ENCODE data around the gene CRTAP.
"Not testable (repeated sequence)": the region's sequence is repeated elsewhere in the genome, so short reads cannot be mapped to it uniquely, and the experiment has no call there.

The CRTAP gene

DNA sequence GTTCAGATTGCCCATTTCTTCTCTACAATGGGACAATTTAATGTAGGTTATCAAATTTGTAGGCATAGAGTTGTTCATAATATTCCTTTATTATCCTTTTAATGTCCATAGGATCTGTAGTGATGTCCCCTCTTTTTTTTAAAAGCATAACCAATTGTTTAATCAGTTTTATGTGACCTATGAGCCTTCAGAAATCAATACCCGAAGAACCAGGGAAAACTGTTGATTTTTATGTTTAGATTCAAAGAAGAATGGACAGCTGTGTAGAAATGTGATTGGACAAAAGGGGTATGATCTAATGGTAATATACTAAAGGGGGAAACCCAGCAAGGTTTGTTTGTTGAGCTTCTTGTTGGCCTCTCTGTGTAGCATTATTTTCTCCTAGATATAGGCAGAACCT lies 65.3 kb downstream of the CRTAP start:
- Histone ChIP-seq H3K27me3 (replicated peaks; ENCODE audit: control insufficient read depth, insufficient read depth, low read length) (no peaks in the 10 kb centered on the region), H3K4me3 (replicated peaks; ENCODE audit: low read depth, low read length) (no peak overlapping the region), H3K36me3 (ENCODE audit: control insufficient read depth, insufficient read depth, low read length) (no peaks in the 10 kb centered on the region)
- DNase-seq (ENCODE audit: extremely low read depth, insufficient read length), result no peak
- TF ChIP-seq, protein P1, sequence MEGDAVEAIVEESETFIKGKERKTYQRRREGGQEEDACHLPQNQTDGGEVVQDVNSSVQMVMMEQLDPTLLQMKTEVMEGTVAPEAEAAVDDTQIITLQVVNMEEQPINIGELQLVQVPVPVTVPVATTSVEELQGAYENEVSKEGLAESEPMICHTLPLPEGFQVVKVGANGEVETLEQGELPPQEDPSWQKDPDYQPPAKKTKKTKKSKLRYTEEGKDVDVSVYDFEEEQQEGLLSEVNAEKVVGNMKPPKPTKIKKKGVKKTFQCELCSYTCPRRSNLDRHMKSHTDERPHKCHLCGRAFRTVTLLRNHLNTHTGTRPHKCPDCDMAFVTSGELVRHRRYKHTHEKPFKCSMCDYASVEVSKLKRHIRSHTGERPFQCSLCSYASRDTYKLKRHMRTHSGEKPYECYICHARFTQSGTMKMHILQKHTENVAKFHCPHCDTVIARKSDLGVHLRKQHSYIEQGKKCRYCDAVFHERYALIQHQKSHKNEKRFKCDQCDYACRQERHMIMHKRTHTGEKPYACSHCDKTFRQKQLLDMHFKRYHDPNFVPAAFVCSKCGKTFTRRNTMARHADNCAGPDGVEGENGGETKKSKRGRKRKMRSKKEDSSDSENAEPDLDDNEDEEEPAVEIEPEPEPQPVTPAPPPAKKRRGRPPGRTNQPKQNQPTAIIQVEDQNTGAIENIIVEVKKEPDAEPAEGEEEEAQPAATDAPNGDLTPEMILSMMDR (IDR thresholded peaks at IDR 0.05; ENCODE audit: insufficient read depth, low read length, poor library complexity, severe bottlenecking), result no peak

DNA sequence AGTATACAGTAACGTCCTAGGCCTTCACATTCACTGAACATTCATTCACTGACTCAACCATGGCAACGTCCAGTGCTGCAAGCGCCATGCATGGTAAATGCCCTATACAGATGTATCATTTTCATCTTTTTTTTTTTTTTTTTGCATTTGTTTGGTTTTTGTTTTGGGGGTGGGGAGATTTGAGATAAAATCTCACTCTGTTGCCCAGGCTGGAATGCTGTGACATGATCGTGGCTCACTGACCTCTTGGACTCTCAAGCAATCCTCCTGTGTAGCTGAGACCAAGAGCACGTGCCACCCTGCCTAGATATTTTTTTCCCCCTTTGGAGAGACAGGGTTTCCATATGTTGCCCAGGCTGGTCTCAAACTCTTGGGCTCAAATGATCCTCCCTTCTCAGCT lies 67.4 kb downstream of the CRTAP start:
- H3K36me3 ChIP-seq (ENCODE audit: control insufficient read depth, insufficient read depth, low read length), result no peaks in the 10 kb centered on the region
- TF ChIP-seq, protein P1 (IDR thresholded peaks at IDR 0.05; ENCODE audit: insufficient read depth, low read length, poor library complexity, severe bottlenecking), result no peak
- no peak for DNase-seq (ENCODE audit: extremely low read depth, insufficient read length)
- no peak overlapping the region for H3K4me3 ChIP-seq (replicated peaks; ENCODE audit: low read depth, low read length)
- H3K27me3 ChIP-seq (replicated peaks; ENCODE audit: control insufficient read depth, insufficient read depth, low read length), result no peaks in the 10 kb centered on the region

DNA sequence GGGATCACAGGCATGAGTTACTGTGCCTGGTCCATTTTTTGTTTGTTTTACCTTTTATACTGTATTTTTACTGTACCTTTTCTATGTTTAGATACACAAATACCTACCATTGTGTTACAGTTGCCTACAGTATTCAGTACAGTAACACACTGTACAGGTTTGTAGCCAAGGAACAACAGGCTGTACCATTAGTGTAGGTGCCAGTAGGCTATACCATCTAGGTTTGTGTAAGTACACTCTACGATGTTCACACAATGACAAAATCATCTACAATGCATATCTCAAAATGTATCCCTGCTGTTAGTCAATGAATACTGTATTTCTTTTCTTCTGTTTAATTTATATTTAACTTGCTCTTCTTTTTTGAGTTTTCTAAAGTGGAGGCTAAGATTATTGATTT lies 67.8 kb downstream of the CRTAP start:
- not testable (repeated sequence) for H3K27me3 ChIP-seq (replicated peaks; ENCODE audit: control insufficient read depth, insufficient read depth, low read length); DNase-seq (ENCODE audit: extremely low read depth, insufficient read length); H3K4me3 ChIP-seq (replicated peaks; ENCODE audit: low read depth, low read length); H3K36me3 ChIP-seq (ENCODE audit: control insufficient read depth, insufficient read depth, low read length)

DNA sequence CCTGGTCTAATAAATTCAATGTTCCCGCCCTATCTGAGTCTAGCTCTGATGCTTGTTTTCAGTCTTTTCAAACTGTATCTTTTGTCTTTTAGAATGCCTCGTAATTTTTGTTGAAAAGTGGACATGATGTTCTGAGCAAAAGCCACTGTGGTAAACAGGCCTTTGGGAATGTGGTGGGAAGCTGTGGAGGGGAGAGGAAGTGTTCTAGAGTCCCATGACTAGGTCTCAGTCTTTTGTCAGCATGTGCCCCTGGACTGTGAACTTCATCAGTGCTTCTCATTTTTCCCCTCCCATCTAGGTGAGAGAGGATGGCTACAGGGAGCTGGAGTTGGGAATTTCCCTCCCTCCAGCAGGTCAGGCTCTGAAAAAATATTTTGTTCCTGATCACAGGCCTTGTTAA lies 71.0 kb downstream of the CRTAP start:
- DNase-seq (ENCODE audit: extremely low read depth, insufficient read length), result no peak

DNA sequence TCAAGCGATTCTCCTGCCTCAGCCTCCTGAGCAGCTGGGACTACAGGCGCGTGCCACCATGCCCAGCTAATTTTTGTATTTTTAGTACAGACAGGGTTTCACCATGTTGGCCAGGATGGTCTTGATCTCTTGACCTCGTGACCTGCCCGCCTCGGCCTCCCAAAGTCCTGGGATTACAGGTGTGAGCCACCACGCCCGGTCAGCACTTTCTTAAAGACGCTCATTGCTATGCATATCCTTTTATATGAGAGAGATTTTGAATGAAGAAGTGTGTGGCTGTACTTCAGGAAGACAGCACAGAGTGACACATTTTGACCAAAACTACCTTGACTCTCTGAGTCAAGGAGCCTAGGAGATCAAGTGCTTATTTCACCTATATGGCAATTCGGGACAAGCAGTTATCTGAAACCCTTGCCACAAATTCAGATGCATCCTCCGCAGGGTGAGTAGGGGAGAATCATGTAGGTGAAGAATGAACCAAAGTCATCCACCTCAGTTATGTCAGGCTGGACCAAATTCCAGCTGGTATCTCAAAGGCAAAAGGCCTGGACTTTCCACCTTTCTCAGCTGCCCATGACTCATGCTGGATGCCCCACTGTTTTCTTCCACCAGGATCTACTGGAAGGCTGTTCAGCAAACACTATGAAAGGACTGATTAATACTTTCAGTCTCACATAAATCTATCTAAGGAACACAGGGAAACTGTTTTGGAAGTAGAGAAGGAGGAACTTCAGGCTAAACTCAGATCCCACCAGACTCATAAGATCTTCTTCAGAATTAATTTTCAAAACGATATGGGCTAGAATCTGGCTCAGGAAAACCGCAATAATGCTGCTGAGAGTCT lies 72.9 kb downstream of the CRTAP start:
- DNase-seq (ENCODE audit: extremely low read depth, insufficient read length), result no peak

More for the DNA sequence above, 71.0 kb downstream of the CRTAP start:
- TF ChIP-seq, protein P1 (IDR thresholded peaks at IDR 0.05; ENCODE audit: insufficient read depth, low read length, poor library complexity, severe bottlenecking), result no peak
- no peak overlapping the region for H3K4me3 ChIP-seq (replicated peaks; ENCODE audit: low read depth, low read length)
- no peaks in the 10 kb centered on the region for H3K27me3 ChIP-seq (replicated peaks; ENCODE audit: control insufficient read depth, insufficient read depth, low read length)
- no peaks in the 10 kb centered on the region for H3K36me3 ChIP-seq (ENCODE audit: control insufficient read depth, insufficient read depth, low read length)

DNA sequence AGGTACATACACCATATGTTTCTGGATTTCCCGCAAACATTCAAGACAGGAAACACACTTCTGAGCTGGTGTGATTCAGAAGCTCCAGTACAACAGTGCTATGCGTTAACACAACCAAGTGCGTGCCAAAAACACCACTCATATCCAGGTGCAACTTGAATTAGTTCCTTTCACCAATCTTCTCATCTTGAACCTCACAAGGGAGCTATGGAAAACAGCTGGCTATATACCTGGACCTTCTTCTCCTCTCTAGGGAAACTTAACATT lies 73.5 kb downstream of the CRTAP start:
- DNase-seq (ENCODE audit: extremely low read depth, insufficient read length), result no peak
- Histone ChIP-seq H3K36me3 (ENCODE audit: control insufficient read depth, insufficient read depth, low read length) (no peaks in the 10 kb centered on the region), H3K4me3 (replicated peaks; ENCODE audit: low read depth, low read length) (no peak overlapping the region), H3K27me3 (replicated peaks; ENCODE audit: control insufficient read depth, insufficient read depth, low read length) (no peaks in the 10 kb centered on the region)
- TF ChIP-seq, protein P1 (IDR thresholded peaks at IDR 0.05; ENCODE audit: insufficient read depth, low read length, poor library complexity, severe bottlenecking), result no peak

More for the DNA sequence above, 72.9 kb downstream of the CRTAP start:
- TF ChIP-seq, protein P1 (IDR thresholded peaks at IDR 0.05; ENCODE audit: insufficient read depth, low read length, poor library complexity, severe bottlenecking), result no peak
- Histone ChIP-seq H3K36me3 (ENCODE audit: control insufficient read depth, insufficient read depth, low read length) (no peaks in the 10 kb centered on the region), H3K27me3 (replicated peaks; ENCODE audit: control insufficient read depth, insufficient read depth, low read length) (no peaks in the 10 kb centered on the region), H3K4me3 (replicated peaks; ENCODE audit: low read depth, low read length) (no peak overlapping the region)

Data from GM06990 (cell line).